Stimulated activated CD4-positive, alpha-beta T cell treated with anti-CD3 and anti-CD28 coated beads, TNF-alpha, amount 100 ng/mL, for 1 hour (primary cell): ENCODE results near the gene SYT12.
"Not testable (repeated sequence)": the region's sequence is repeated elsewhere in the genome, so short reads cannot be mapped to it uniquely, and the experiment has no call there.

ENCODE experiments used
- DNase-seq, 3 donors: peaks; one replicate each; pipeline ENCODE4 v3.0.0-alpha.2; 2020; ENCODE audit warnings: low read depth in 3 of 3, low spot score in 1 of 3

The SYT12 gene, protein sequence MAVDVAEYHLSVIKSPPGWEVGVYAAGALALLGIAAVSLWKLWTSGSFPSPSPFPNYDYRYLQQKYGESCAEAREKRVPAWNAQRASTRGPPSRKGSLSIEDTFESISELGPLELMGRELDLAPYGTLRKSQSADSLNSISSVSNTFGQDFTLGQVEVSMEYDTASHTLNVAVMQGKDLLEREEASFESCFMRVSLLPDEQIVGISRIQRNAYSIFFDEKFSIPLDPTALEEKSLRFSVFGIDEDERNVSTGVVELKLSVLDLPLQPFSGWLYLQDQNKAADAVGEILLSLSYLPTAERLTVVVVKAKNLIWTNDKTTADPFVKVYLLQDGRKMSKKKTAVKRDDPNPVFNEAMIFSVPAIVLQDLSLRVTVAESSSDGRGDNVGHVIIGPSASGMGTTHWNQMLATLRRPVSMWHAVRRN

DNA sequence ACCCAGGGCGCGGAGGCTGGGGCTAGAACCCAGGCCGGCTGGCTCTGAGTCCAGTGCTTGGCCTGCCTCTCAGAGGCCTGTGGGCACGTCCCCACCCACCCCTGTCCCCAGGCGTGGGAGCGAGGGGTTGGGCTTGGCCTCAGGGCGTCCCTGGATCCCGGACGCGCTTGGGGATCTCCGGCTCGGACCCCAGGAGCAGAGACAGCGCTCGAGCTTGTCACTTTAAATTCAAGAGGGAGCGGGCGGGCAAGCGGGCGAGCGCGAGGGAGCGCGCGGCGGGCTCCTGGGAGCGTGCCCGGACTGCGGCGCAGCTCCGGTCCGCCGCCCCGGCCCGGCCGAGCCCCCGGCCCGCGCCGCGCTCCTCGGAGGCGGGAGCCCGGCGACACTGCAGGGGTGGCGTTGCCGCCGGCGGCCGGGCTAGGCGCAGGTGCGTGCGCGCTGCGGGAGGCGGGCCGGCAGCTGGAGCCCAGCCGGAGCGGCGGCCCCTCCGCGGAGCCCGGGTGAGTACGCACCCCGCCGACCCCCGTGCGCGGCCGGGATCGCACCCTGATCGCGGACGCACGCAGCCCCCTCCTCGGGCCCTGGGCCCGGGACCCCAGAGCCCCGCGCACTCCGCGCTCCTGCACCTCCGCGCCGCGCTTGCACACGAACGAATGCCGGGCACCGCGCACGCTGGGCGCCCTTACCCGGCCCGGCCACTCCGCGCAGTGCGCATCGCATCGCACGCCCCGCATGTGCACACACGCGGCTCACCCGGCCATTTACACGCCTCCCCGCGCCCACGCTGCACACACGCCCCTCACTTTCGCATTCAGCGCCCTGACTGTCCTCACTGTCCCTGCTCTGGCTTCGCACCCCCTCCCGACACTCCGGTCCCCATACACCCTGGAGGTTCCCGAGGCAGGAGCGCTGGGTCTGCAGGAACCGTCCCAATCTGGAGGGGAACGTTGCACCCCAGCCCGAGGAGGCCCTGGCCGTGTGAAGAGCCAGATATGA lies at the start of gene SYT12:
SYT12 (plus strand) TSS at position 174 of the 996 bp plus-strand sequence. CDS start 7,011 bp downstream, outside the sequence.
- no peak for DNase-seq

DNA sequence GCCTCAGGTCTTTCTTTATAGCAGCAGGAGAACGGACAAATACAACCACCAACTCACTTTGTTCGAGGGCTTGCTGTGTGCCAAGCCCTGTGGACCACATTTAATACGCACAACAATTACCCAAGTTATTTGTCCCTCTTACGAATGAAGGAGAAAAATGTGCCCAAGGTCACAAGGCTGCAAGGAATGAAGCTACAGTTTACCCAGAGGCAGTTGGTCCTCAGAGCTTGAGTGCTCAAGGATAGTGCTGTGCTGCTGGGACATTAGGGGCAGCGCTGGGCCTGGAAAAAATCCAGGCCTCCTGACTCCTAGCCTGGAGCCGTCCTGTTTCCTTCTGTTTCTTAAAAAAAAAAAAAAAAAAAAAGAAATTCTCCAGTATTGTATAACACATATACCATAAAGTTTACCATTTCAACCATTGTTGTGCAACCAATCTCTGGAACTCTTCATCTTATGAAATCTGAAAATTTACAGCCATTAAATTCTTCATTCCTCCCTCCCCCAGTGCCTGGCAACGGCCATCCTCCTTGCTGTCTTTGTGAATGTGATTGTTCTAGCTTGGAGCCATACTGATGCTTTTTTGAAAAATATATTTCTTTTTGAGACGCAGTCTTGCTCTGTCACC lies 48.9 kb upstream of the SYT12 start:
- no peak for DNase-seq

DNA sequence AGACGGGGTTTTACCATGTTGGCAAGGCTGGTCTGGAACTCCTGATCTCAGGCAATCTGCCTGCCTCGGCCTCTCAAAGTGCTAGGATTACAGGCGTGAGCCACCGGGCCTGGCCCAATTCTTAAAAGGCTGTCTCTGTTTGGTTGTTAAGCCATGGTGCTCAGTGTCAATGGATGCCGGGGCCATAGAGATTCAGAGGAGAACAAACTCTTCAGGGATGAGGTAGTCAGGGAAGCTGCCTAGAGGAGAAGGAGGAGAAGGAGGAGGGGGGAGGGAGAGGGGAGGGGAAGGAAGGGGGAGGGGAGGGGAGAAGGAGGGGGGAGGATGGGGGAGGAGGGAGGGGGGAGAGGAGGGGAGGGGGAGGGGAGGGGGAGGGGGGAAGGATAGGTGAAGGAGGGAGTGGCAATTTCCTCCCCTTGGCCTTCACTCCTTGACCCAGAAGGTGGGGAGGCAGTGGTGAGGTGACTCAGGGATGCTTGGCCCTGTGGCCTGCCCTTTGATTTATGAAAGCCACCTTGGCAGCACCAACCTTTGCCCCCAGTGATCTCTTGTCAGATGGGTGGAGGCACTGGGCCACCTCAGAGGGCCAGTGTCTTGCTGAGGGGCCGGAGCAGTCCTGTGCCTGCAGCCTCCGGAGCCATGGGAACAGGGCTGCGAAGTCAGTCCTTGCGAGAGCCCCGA lies 48.1 kb upstream of the SYT12 start, which contains the start of gene C11orf86:
C11orf86 (plus strand) TSS at position 581 of the 681 bp plus-strand sequence; CDS start at position 640, 59 bp downstream.
- no peak for DNase-seq

DNA sequence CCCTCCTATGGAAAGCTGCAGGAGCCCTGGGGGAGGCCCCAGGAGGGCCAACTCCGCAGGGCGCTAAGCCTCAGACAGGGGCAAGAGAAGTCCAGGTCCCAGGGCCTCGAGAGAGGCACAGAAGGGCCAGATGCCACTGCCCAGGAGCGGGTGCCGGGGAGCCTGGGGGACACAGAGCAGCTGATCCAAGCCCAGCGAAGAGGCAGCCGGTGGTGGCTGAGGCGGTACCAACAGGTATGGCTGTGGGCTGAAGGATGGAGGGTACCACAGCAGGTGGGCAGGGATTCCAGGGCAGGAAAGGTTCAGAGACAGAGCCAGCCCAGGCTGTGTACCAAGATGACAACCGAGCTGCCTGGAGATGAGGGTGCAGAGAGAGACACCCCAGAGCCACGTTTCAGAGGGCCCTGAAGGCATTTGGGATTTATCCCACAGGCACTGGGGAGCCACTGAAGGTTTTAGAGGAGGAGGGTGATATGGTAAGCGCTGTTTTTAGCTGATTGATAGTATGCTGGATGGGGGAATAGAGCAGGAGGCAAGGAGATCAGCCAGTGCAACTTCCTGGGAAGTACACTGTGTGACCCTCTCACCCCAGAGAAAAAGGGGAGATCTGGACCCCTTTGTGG lies 47.4 kb upstream of the SYT12 start:
- no peak for DNase-seq

DNA sequence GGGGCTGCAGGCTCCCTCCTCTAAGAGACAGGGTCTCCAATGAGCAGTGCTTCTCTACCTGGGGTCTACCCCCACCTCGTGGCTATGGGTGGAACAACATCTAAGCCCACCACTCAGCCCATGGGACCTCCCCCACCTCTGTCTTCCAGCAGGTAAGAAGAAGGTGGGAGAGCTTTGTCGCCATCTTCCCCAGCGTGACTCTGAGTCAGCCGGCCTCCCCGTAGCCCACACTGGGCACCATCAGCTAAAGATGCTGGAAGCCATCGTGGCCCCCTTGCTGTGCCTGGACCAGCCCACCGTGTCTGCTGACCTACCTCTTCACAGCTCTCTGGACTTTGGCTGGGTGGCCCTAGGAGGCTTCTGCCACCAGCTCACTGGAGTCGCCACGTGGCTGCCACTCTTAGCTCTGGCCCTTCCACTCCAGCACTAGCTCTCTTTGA lies 46.9 kb upstream of the SYT12 start:
- DNase-seq, result no peak

DNA sequence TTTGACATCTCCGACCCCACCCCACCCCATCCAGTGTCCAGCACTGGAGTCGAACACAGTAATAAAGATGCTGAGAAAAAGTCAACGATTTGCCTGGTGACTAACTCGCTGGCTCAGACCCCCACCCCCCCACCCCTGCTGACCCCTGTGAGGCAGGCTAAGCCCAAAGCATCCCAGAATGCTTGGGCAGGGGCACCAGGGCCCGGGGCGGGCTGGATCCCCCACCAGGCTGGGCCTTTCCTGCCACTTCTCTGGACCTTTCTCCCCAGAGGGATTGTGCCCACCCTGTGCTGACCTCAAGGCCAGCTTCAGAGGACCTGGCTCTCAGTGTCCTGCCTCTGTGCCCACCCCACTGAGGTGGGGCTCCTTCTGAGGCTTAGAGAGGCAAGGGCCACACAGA lies 46.0 kb upstream of the SYT12 start:
- DNase-seq, result no peak

DNA sequence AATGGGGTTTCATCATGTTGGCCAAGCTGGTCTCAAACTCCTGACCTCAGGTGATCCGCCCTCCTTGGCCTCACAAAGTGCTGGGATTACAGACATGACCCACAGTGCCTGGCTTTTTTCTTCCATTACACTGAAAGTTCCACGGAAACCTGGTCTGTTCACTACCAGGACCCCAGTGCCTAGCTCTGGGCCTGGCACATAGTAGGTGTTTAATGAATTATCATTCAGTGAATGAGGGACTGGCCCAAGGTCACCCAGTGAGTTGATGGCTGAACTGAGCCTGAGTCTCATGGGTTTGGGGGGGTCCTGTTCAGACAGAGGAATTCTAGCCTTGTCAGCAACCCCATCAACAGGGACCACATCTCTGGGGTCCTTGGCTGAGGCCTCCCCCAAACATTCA lies 44.7 kb upstream of the SYT12 start:
- DNase-seq, result no peak

DNA sequence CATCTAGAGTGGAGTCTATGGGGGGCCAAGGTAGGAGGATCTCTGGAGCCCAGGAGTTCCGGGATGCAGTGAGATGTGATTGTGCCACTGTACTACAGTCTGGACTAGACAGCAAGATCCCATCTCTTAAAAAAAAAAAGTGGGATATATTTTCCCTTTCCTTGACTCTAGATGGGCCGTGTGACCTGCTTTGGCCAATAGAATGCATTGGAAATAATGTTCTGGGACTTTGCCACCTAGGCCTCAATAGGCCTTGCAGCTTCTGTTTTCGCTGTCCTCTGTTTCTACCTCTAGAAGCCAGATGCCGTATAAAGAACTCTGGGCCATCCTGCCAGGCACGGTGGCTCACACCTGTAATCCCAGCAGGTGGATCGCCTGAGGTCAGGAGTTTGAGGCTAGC lies 44.2 kb upstream of the SYT12 start:
- DNase-seq, result no peak

DNA sequence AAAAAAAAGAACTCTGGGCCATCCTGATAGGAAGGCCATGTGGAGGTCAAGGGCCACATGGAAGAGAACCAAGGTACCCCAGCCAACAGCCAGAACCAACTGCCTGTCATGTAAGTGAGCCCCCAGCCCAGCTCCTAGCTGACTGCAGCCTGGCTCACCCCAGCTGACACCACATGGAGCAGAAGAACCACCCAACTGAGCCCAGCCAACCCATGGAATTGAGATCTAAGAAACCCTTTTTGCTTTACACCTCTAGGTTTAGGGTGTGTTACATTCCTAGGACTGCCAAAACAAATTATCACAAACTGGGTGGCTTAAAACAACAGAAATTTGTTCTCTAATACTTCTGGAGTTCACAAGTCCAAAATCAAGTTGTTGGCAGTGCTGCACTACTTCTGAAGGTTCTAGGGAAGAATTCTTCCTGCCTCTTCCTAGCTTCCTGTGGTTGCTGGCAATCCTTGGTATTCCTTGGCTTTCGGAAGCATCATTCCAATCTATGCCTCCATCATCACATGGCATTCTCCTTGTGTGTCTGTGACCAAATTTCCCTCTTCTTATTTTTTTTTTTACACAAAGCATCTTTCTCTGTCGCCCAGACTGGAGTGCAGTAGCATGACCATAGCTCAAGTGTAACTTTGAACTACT lies 43.5 kb upstream of the SYT12 start:
- no peak for DNase-seq

DNA sequence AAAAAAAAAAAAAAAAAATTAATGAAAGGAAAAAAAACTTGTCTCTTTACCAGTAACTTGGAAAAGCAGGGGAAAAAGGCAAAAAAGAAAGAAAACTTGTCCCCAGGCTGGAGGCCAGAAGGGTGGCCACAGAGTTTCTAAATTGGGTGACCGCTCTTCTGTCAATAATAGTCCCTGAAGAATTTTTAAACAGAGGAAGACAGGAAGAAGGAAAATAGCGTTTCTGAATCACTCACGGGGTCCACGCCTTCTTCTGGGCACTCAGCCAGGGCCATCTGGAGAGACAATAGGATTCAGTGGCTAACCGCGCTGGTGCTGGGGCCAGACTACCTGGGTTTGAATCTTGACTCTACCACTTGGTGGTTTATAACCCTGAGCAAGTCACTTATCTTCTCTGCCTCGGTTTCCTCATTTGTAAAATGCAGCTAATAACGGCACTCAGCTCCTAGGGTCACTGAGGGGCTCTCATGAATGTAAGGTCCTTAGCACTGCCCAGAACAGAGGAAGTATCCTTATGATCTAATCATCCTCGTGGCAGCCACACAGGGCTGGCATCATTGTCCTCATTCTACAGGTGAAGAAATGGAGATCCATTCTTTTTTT lies 40.9 kb upstream of the SYT12 start:
- DNase-seq, result no peak

DNA sequence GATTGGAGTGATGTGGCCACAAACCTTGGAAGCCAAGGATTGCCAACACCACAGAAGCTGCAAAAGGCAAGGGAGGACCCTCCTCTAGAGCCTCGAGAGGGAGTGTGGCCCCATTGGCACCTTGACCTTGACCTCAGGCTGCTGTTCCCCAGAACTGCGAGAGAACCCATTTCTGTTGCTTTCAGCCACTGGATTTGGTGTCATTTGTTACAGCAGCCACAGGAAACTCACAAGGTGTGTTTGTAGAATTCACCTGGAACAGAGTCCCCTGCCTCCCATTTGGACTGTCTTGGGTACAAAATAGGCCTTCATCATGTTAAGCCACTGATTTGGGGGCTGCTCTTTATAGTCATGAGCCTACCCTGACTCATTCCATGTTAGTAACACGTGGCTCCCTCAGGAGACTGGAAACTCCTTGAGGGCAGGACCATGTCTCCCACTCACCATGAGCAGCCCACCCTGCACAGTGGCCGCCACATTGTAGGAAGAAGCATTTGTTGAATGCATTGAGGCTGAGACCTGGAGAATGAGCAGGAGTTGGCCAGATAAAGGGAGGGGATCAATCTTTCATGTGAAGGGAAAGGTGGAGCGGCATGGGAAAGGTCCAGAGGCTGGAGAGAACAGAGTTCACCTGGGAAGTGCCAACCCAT lies 39.5 kb upstream of the SYT12 start:
- DNase-seq, result no peak

DNA sequence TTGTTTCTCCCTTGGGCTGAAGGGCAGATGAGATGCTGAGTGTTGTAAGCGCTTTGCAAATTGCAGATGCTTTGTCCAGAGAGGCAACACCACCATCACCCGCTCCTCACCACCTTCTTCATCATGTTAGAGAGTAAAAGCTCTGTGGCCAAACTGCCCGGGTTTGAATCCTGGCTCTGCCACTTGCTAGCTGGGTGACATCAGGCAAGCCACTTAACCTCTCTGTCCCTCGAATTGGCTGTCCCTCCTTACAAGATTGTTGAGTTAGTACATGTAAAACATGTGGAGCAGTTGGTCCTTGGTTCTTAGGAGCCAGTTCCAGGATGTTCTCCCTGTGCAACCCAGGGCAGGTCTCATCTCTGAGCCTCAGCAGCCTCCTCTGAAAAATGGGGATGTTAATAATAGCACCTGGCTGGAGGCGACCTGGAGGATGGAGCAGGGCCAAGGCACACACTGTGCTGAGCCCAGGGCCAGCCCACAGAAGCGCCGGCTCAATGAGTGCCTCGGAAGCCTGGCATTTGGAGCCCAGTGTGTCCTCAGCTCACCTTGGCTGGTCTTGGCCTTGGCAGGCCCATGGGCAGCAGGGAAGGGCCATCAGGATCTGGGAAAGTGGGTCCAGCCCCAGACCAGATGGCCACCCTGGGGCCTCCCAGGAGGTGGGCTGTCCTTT lies 37.3 kb upstream of the SYT12 start:
- no peak for DNase-seq

DNA sequence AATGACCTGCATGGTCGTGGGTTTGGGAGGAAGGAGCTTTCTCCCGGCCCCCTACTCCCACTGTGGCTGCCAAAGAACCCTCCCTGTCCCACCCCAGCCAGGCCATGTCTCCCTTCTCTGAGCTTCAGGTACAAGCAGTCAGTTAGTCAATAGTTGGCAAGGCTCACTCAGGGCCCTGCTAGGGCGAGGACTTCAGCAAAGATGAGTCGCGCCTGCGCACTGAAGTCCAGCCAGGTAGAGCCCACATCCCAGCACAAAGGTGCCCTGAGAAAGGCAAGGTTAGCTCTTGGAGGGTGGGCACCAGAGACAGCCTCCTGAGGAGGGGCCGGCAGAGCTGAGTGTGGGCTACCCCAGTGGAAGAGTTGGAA lies 36.8 kb upstream of the SYT12 start:
- no peak for DNase-seq

DNA sequence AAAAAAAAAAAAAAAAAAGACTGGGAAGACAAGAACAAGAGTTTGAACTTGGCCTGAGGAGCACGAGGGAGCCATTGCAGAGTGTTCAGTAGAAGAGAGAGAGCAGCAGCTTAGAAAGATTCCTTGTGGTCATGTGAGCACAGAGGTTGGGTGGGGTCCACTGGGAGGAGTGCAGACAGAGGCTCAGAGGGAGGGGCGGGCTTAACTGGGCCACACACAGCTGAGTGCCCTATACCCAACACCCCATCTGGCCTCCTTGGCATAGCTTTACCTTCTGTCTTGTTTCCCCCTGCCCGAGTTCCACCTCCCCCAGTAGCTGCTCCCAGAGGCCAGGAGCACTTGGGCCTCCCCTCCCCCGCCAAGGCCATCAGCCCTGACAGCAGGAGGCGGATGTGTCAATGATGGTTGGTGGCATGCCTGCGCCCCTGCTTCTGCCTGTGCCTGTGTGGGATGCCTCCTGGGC lies 35.7 kb upstream of the SYT12 start:
- DNase-seq, result no peak

DNA sequence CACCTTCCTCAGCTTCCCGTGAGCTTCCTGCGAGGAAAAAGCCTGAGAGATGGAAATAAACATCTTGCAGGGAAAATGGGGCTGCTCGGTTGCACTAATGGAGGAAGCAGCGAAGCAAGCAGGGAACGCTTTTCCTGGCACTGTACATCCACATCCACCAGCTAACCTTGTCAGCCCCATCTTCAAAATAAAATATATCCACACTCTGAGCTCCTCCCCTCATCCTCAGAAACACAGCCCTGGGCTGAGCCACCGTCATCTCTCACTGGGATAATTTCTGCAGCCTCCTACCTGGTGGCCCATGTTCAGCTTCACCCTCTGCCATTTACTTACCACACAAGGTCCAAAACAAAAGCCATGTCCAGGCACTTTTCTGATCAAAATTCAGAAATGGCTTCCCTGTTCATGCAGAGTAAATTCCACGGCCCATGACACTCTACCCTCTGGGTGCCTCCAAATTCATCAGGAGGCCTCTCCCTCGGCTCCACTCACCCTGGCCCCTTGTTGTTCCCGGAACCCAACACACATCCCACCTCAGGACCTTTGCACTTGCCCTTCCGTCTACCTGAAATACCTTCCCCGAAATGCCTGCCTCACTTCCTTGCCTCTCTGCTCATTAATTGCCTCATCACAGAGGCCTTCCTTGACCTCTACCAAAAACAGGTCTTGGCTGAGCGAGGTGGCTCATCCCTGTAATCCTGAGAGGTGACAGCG lies 34.9 kb upstream of the SYT12 start:
- DNase-seq, result no peak

DNA sequence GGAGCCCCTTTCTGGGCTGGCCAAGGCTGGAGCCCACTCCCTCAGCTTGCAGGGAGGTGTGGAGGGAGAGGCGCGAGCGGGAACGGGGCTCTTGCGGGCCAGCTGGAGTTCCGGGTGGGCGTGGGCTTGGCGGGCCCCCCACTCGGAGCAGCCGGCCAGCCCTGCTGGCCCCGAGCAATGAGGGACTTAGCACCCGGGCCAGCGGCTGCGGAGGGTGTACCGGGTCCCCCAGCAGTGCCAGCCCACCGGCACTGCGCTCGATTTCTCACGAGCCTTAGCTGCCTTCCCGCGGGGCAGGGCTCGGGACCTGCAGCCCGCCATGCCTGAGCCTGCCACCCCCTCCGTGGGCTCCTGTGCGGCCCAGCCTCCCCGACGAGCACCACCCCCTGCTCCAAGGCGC lies 34.2 kb upstream of the SYT12 start:
- DNase-seq, result not testable (repeated sequence)

DNA sequence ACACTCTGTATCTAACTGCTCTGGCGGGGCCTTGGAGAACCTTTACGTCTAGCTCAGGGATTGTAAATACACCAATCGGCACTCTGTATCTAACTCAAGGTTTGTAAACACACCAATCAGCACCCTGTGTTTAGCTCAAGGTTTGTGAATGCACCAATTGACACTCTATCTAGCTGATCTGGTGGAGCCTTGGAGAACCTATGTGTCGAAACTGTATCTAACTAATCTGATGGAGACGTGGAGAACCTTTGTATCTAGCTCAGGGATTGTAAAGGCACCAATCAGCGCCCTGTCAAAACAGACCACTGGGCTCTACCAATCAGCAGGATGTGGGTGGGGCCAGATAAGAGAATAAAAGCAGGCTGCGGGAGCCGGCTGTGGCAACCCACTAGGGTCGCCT lies 33.6 kb upstream of the SYT12 start:
- DNase-seq, result not testable (repeated sequence)

DNA sequence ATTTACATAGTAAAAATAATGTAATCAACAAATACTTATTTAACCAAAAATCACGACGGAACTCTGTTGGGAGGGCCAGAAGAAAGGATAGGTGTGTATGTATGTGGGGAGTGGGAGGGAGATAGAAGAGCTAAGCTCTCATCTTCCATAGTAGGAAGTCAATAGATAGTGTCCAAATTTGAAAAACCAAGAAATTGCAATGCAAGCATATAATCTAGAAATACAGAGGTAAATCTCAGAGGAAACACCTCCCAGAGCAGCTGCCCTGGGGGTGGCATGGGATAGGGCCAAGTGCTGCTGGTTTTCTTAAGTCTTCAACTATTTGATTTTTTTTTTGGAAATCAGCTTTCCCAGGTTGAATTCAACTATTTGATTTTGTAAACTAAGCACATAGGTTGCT lies 30.9 kb upstream of the SYT12 start:
- DNase-seq, result no peak
